NCI-H1092 (cell line): ENCODE data around the gene DHCR7.

Experiments used
- DNase-seq: peaks from one replicate; lab custom pipeline; 2025; lab: John Stamatoyannopoulos, UW

The DHCR7 gene

GRCh38 chr11:71448257-71449171, at the start of gene DHCR7:
Gene DHCR7, minus strand, starts transcription at chr11:71448393. Its CDS starts 3,441 bp downstream, at chr11:71444952.
- peak; percentile 96 for DNase-seq

GRCh38 chr11:71496421-71496820, 48.2 kb upstream of the DHCR7 start:
- no peak for DNase-seq

- no peak for DNase-seq
Observed at GRCh38 chr11:71495286-71496230, 47.4 kb upstream of the DHCR7 start.

GRCh38 chr11:71491940-71492339, 43.7 kb upstream of the DHCR7 start:
- DNase-seq: no peak

- DNase-seq: no peak
Observed at GRCh38 chr11:71491531-71491930, 43.3 kb upstream of the DHCR7 start.

GRCh38 chr11:71490731-71491390, 42.7 kb upstream of the DHCR7 start:
- DNase-seq: no peak

- DNase-seq: no peak
Observed at GRCh38 chr11:71490044-71490730, 42.0 kb upstream of the DHCR7 start.

- no peak for DNase-seq
Observed at GRCh38 chr11:71489311-71490043, 41.3 kb upstream of the DHCR7 start.

GRCh38 chr11:71488681-71489270, 40.6 kb upstream of the DHCR7 start:
- no peak for DNase-seq

GRCh38 chr11:71486320-71486719, 38.1 kb upstream of the DHCR7 start:
- no peak for DNase-seq

- DNase-seq: no peak
Observed at GRCh38 chr11:71485466-71485865, 37.3 kb upstream of the DHCR7 start.

GRCh38 chr11:71485063-71485399, 36.8 kb upstream of the DHCR7 start:
- DNase-seq: no peak

GRCh38 chr11:71484248-71485062, 36.3 kb upstream of the DHCR7 start:
- no peak for DNase-seq

GRCh38 chr11:71483692-71484091, 35.5 kb upstream of the DHCR7 start:
- no peak for DNase-seq

- DNase-seq: no peak
Observed at GRCh38 chr11:71482746-71483364, 34.7 kb upstream of the DHCR7 start.

GRCh38 chr11:71482216-71482615, 34.0 kb upstream of the DHCR7 start:
- DNase-seq: no peak

- DNase-seq: no peak
Observed at GRCh38 chr11:71481101-71481960, 33.1 kb upstream of the DHCR7 start.

- no peak for DNase-seq
Observed at GRCh38 chr11:71478528-71478840, 30.3 kb upstream of the DHCR7 start.
